Uterus (tissue), 4 donors: ENCODE data around the gene CELF4. TPM values are rescaled to one million over a fixed set of nuclear protein-coding genes. Genes with fewer than 3 reads are reported as not detected.

Experiments used
- DNase-seq, 2 donors: peaks; one replicate each; pipeline ENCODE4 v3.0.0-alpha.2; 2019 to 2020
- H3K27ac ChIP-seq, 2 donors: fragments of 200-600 bp; sonication (generic); 1 replicate in 1 of 2; 2 replicates in 1 of 2; pipeline ENCODE4 v1.5.1; 2016 to 2018
- H3K27me3 ChIP-seq, 2 donors: fragments of 200-600 bp; sonication (generic); one replicate each; pipeline ENCODE4 v1.5.1; 2018 to 2019; ENCODE audit warnings: control low read depth in 1 of 2
- H3K36me3 ChIP-seq, 2 donors: fragments of 200-600 bp; sonication (generic); one replicate each; pipeline ENCODE4 v1.5.1; 2019; ENCODE audit warnings: control low read depth in 1 of 2
- H3K4me1 ChIP-seq, 2 donors: fragments of 200-600 bp; sonication (generic); one replicate each; pipeline ENCODE4 v1.5.1; 2018 to 2019; ENCODE audit warnings: control low read depth in 1 of 2
- H3K4me3 ChIP-seq, 2 donors: fragments of 200-600 bp; sonication (generic); 1 replicate in 1 of 2; 2 replicates in 1 of 2; pipeline ENCODE4 v1.5.1; 2018 to 2019; ENCODE audit warnings: mild to moderate bottlenecking in 1 of 2
- H3K9me3 ChIP-seq, 2 donors: fragments of 200-600 bp; sonication (generic); one replicate each; pipeline ENCODE4 v1.5.1; 2019; ENCODE audit warnings: control low read depth in 1 of 2
- CTCF ChIP-seq, 4 experiments: fragments of 200-600 bp in 2 of 4; fragments of 450-650 bp in 2 of 4; sonication (generic) in 2 of 4; IDR thresholded peaks; one replicate each; pipeline ENCODE4 v1.5.1; 2016 to 2019; ENCODE audit warnings: antibody characterized with exemption in 4 of 4, mild to moderate bottlenecking in 2 of 4, moderate library complexity in 1 of 4
- POLR2A ChIP-seq, 2 donors: fragments of 450-650 bp; IDR thresholded peaks; one replicate each; pipeline ENCODE4 v1.6.1; 2016; ENCODE audit warnings: antibody characterized with exemption in 2 of 2, mild to moderate bottlenecking in 1 of 2, moderate library complexity in 1 of 2
- intact Hi-C: fragments of 100-400 bp; cut with DNase I; formaldehyde crosslinking; loops from one replicate; pipeline ENCODE4 v1.15.1; 2023; ENCODE audit warnings: low total_unique reads
- total RNA-seq, 4 donors: library from RNA; depleted of rRNA in 3 of 4; stranded (reverse); fragments of >200 nt in 3 of 4; gene quantifications; one replicate each; pipeline versions ENCODE4 v1.1.0 to v1.2.4, GENCODE V29; 2014 to 2023
- donor health status: DM: yes; HTN: yes; CAD: no.

Gene CELF4
- total RNA-seq, 4 donors from 2014 or later = 0.18 to 1.7 TPM; not detected in 2

- no peaks in the 10 kb centered on the region for H3K9me3 ChIP-seq
- no peaks in the 10 kb centered on the region for H3K36me3 ChIP-seq
- H3K4me3 ChIP-seq = no peak overlapping the region
- TF ChIP-seq CTCF (IDR thresholded peaks at IDR 0.05) (no peak), POLR2A (IDR thresholded peaks at IDR 0.05) (no peak)
- intact Hi-C loops = no loop called here
- no peak overlapping the region for H3K27ac ChIP-seq
- no peaks in the 10 kb centered on the region for H3K4me1 ChIP-seq
- H3K27me3 ChIP-seq = no peaks in the 10 kb centered on the region
- DNase-seq = no peak
These were observed 72.6 kb downstream of the CELF4 start for GRCh38 chr18:37492952-37493351.

GRCh38 chr18:37491526-37491925 lies 74.1 kb downstream of the CELF4 start:
- no peaks in the 10 kb centered on the region for H3K4me1 ChIP-seq
- no peak for TF ChIP-seq CTCF (IDR thresholded peaks at IDR 0.05)
- TF ChIP-seq POLR2A (IDR thresholded peaks at IDR 0.05) = no peak
- no peak overlapping the region for H3K27ac ChIP-seq
- no peaks in the 10 kb centered on the region for H3K27me3 ChIP-seq
- no peak overlapping the region for H3K4me3 ChIP-seq
- intact Hi-C loops = no loop called here
- H3K9me3 ChIP-seq = no peaks in the 10 kb centered on the region
- DNase-seq = no peak
- no peaks in the 10 kb centered on the region for H3K36me3 ChIP-seq

- no peaks in the 10 kb centered on the region for H3K9me3 ChIP-seq
- DNase-seq = no peak
- H3K27me3 ChIP-seq = no peaks in the 10 kb centered on the region
- no peak overlapping the region for H3K27ac ChIP-seq
- TF ChIP-seq POLR2A (IDR thresholded peaks at IDR 0.05) (no peak), CTCF (IDR thresholded peaks at IDR 0.05) (no peak)
- H3K36me3 ChIP-seq = no peaks in the 10 kb centered on the region
- peaks cover 0 to 9% of the 10 kb centered on the region in 2 donors for H3K4me1 ChIP-seq
- intact Hi-C loops = no loop called here
- no peak overlapping the region for H3K4me3 ChIP-seq
These were observed 75.6 kb downstream of the CELF4 start for GRCh38 chr18:37489998-37490397.

GRCh38 chr18:37489011-37489410 lies 76.6 kb downstream of the CELF4 start:
- H3K9me3 ChIP-seq = no peaks in the 10 kb centered on the region
- no peak overlapping the region for H3K4me3 ChIP-seq
- no peak overlapping the region for H3K27ac ChIP-seq
- no peak for DNase-seq
- no peak for TF ChIP-seq CTCF (IDR thresholded peaks at IDR 0.05)
- no peak for TF ChIP-seq POLR2A (IDR thresholded peaks at IDR 0.05)
- H3K4me1 ChIP-seq = peaks cover 0 to 11% of the 10 kb centered on the region in 2 donors
- no peaks in the 10 kb centered on the region for H3K36me3 ChIP-seq
- intact Hi-C loops = no loop called here
- H3K27me3 ChIP-seq = no peaks in the 10 kb centered on the region

GRCh38 chr18:37487400-37487867 lies 78.2 kb downstream of the CELF4 start:
- no peaks in the 10 kb centered on the region for H3K36me3 ChIP-seq
- H3K27me3 ChIP-seq = no peaks in the 10 kb centered on the region
- no peak overlapping the region for H3K4me3 ChIP-seq
- no peak overlapping the region for H3K27ac ChIP-seq
- intact Hi-C loops = no loop called here
- H3K9me3 ChIP-seq = no peaks in the 10 kb centered on the region
- DNase-seq = no peak
- H3K4me1 ChIP-seq = peaks cover 0 to 11% of the 10 kb centered on the region in 2 donors
- TF ChIP-seq CTCF (IDR thresholded peaks at IDR 0.05) = no peak
- no peak for TF ChIP-seq POLR2A (IDR thresholded peaks at IDR 0.05)
